ENCODE results near the gene POLK. TPM values are rescaled to one million over a fixed set of nuclear protein-coding genes. Genes with fewer than 3 reads are reported as not detected.

The POLK gene
- total RNA-seq, 1 donor from 2014 or later: 21.1 TPM

DNA sequence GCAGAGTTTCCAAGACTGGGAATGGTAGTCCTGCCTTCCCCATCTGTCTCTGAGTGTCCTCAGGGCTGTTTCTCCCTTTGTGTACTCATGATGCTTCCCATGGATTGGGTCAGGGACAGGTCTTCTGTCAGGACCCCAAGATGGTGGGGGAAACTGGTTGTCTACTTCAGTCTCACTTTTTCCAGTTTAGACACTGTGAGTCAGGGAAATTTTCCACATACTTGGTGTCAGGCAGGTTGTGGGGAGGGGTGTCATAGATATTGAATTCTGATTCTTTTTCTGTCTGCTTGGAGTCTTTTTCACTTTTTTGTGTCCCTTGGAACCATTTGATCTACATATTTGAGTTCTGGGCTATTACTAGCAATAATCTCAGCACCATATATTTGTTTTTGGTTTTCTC lies 10.3 kb downstream of the POLK start:
- DNase-seq: no peak
- Histone ChIP-seq H3K4me3 (no peak overlapping the region), H3K4me1 (peaks cover 29% of the 10 kb centered on the region), H3K27me3 (ENCODE audit: low read depth) (no peaks in the 10 kb centered on the region), H3K36me3 (peaks cover 18% of the 10 kb centered on the region), H3K9me3 (replicated peaks) (peaks cover 30% of the 10 kb centered on the region), H3K27ac (replicated peaks) (no peak overlapping the region)
- TF ChIP-seq, protein P1, sequence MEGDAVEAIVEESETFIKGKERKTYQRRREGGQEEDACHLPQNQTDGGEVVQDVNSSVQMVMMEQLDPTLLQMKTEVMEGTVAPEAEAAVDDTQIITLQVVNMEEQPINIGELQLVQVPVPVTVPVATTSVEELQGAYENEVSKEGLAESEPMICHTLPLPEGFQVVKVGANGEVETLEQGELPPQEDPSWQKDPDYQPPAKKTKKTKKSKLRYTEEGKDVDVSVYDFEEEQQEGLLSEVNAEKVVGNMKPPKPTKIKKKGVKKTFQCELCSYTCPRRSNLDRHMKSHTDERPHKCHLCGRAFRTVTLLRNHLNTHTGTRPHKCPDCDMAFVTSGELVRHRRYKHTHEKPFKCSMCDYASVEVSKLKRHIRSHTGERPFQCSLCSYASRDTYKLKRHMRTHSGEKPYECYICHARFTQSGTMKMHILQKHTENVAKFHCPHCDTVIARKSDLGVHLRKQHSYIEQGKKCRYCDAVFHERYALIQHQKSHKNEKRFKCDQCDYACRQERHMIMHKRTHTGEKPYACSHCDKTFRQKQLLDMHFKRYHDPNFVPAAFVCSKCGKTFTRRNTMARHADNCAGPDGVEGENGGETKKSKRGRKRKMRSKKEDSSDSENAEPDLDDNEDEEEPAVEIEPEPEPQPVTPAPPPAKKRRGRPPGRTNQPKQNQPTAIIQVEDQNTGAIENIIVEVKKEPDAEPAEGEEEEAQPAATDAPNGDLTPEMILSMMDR (IDR thresholded peaks at IDR 0.05; ENCODE audit: borderline replicate concordance): no peak
- intact Hi-C loops (cut with micrococcal nuclease): no loop called here

DNA sequence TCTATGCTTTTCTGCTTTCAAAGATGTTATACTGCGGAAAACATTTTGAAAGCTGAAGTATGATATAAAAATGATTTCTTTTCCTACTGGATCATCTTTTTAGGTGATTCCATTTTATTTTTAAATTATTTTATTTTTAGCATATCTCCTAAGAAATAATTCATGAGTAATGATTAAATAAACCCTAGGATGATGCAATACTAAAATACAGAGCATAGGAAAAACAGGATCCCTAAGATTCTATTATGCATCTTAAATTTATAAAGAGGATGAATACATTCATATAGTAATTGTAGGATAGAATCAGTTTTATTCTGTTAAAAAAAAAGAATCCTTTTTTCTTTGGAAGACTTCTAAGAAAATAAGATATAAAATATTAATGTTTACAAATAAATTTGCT lies 10.9 kb downstream of the POLK start:
- no peak overlapping the region for H3K4me3 ChIP-seq
- intact Hi-C loops (cut with micrococcal nuclease): no loop called here
- peaks cover 29% of the 10 kb centered on the region for H3K4me1 ChIP-seq

GRCh38 chr5:75523275-75523674 lies 11.6 kb downstream of the POLK start:
- no peak for DNase-seq
- H3K36me3 ChIP-seq: peaks cover 18% of the 10 kb centered on the region
- no peak overlapping the region for H3K27ac ChIP-seq (replicated peaks)
- H3K27me3 ChIP-seq (ENCODE audit: low read depth): no peaks in the 10 kb centered on the region
- no peak overlapping the region for H3K4me3 ChIP-seq
- TF ChIP-seq, protein P1 (IDR thresholded peaks at IDR 0.05; ENCODE audit: borderline replicate concordance): no peak
- H3K9me3 ChIP-seq (replicated peaks): peaks cover 30% of the 10 kb centered on the region
- intact Hi-C loops (cut with micrococcal nuclease): no loop called here
- H3K4me1 ChIP-seq: peaks cover 29% of the 10 kb centered on the region

More for the DNA sequence above, 10.9 kb downstream of the POLK start:
- Histone ChIP-seq H3K27me3 (ENCODE audit: low read depth) (no peaks in the 10 kb centered on the region), H3K36me3 (peaks cover 18% of the 10 kb centered on the region), H3K27ac (replicated peaks) (no peak overlapping the region), H3K9me3 (replicated peaks) (peaks cover 30% of the 10 kb centered on the region)
- TF ChIP-seq, protein P1 (IDR thresholded peaks at IDR 0.05; ENCODE audit: borderline replicate concordance): no peak
- no peak for DNase-seq

GRCh38 chr5:75524071-75524470 lies 12.4 kb downstream of the POLK start:
- DNase-seq: no peak
- Histone ChIP-seq H3K36me3 (peaks cover 18% of the 10 kb centered on the region), H3K9me3 (replicated peaks) (peaks cover 30% of the 10 kb centered on the region), H3K27me3 (ENCODE audit: low read depth) (no peaks in the 10 kb centered on the region), H3K27ac (replicated peaks) (no peak overlapping the region), H3K4me3 (no peak overlapping the region), H3K4me1 (peaks cover 23% of the 10 kb centered on the region)
- intact Hi-C loops (cut with micrococcal nuclease): no loop called here
- TF ChIP-seq, protein P1 (IDR thresholded peaks at IDR 0.05; ENCODE audit: borderline replicate concordance): no peak

- Histone ChIP-seq H3K36me3 (peaks cover 18% of the 10 kb centered on the region), H3K4me1 (peaks cover 17% of the 10 kb centered on the region), H3K27me3 (ENCODE audit: low read depth) (no peaks in the 10 kb centered on the region), H3K27ac (replicated peaks) (no peak overlapping the region), H3K9me3 (replicated peaks) (peaks cover 28% of the 10 kb centered on the region), H3K4me3 (no peak overlapping the region)
- DNase-seq: no peak
- intact Hi-C loops (cut with micrococcal nuclease): no loop called here
- TF ChIP-seq, protein P1 (IDR thresholded peaks at IDR 0.05; ENCODE audit: borderline replicate concordance): no peak
These were observed 12.9 kb downstream of the POLK start for GRCh38 chr5:75524591-75524990.

All from left ventricle myocardium inferior (tissue), 1 donor.